IMR-90 (cell line): ENCODE measurements around the gene SIGLEC7. TPM values are rescaled to one million over a fixed set of nuclear protein-coding genes. Genes with fewer than 3 reads are reported as not detected.

Experiments used
- ATAC-seq: fragments of 200-7000 bp; cut with Tn5 transposase; 2 replicates; pipeline ENCODE4 v1.9.1; 2020; ENCODE audit warnings: low read depth, mild to moderate bottlenecking, moderate library complexity
- BruUV-seq: library from RNA; stranded (reverse); fragments of 400-500 nt; replicated peaks from 2 replicates; lab custom pipeline; 2021; lab: Mats Ljungman, UMichigan
- CTCF ChIA-PET: fragments of 300-600 bp; formaldehyde crosslinking; extraction: SDS; loops from one replicate; lab custom pipeline; 2021; ENCODE audit warnings: antibody characterized with exemption; lab: Yijun Ruan, JAX
- POLR2A ChIA-PET: fragments of 300-600 bp; sonication (Branson Sonifier 250); formaldehyde crosslinking; loops from one replicate; lab custom pipeline; 2022; ENCODE audit warnings: antibody characterized with exemption; ENCODE audit not compliant: unreplicated experiment; lab: Charles Lee
- DNase-seq: peaks from one replicate; pipeline ENCODE4 v3.0.0; 2013
- H2AFZ ChIP-seq: replicated peaks from 2 replicates; pipeline ENCODE3; 2013; ENCODE audit warnings: low read length, mild to moderate bottlenecking; ENCODE audit not compliant: poor library complexity
- H2AK5ac ChIP-seq: 2 replicates; pipeline ENCODE4 v1.6.1; 2013; ENCODE audit warnings: low read depth, low read length, inconsistent platforms
- H2AK9ac ChIP-seq: replicated peaks from 2 replicates; pipeline ENCODE3; 2013; ENCODE audit warnings: mild to moderate bottlenecking, low read depth, low read length, moderate library complexity; ENCODE audit not compliant: poor library complexity
- H2BK120ac ChIP-seq: 2 replicates; pipeline ENCODE4 v1.6.1; 2013; ENCODE audit warnings: low read depth, low read length, inconsistent platforms
- H2BK15ac ChIP-seq: 3 replicates; pipeline ENCODE4 v1.6.1; 2013; ENCODE audit warnings: low read depth, low read length, inconsistent platforms
- H2BK20ac ChIP-seq: 2 replicates; pipeline ENCODE4 v1.6.1; 2013; ENCODE audit warnings: low read depth, mild to moderate bottlenecking, inconsistent platforms, low read length, moderate library complexity
- H2BK5ac ChIP-seq: 2 replicates; pipeline ENCODE4 v1.6.1; 2013; ENCODE audit warnings: mild to moderate bottlenecking, low read depth, low read length, inconsistent platforms; ENCODE audit not compliant: poor library complexity, severe bottlenecking
- H3K14ac ChIP-seq: replicated peaks from 2 replicates; pipeline ENCODE4 v1.6.1; 2013; ENCODE audit warnings: low read depth, low read length, inconsistent platforms
- H3K18ac ChIP-seq: 2 replicates; pipeline ENCODE4 v1.6.1; 2013; ENCODE audit warnings: low read depth, low read length, control low read depth
- H3K23ac ChIP-seq: 2 replicates; pipeline ENCODE4 v1.6.1; 2013; ENCODE audit warnings: low read depth, low read length, inconsistent platforms
- H3K27ac ChIP-seq: 2 replicates; pipeline ENCODE4 v1.5.1; 2013; ENCODE audit warnings: mild to moderate bottlenecking, control low read depth, low read length; ENCODE audit not compliant: insufficient read depth
- H3K27me3 ChIP-seq: 2 replicates; pipeline ENCODE4 v1.6.1; 2013; ENCODE audit warnings: low read length; ENCODE audit not compliant: control insufficient read depth, insufficient read depth
- H3K36me3 ChIP-seq: 2 replicates; pipeline ENCODE4 v1.6.1; 2013; ENCODE audit warnings: low read length, mixed read lengths; ENCODE audit not compliant: control insufficient read depth, insufficient read depth
- H3K4ac ChIP-seq: 2 replicates; pipeline ENCODE4 v1.6.1; 2013; ENCODE audit warnings: low read depth, low read length, inconsistent platforms
- H3K4me1 ChIP-seq: 2 replicates; pipeline ENCODE4 v1.6.1; 2013; ENCODE audit warnings: low read length, mixed read lengths; ENCODE audit not compliant: control insufficient read depth, insufficient read depth
- H3K4me2 ChIP-seq: 2 replicates; pipeline ENCODE4 v1.6.1; 2013; ENCODE audit warnings: low read depth, mild to moderate bottlenecking, control low read depth, low read length, moderate library complexity
- H3K4me3 ChIP-seq: 2 replicates; pipeline ENCODE4 v1.5.1; 2013; ENCODE audit warnings: low read depth, mild to moderate bottlenecking, control low read depth, low read length, moderate library complexity; ENCODE audit not compliant: insufficient read depth
- H3K56ac ChIP-seq: 2 replicates; pipeline ENCODE4 v1.6.1; 2013; ENCODE audit warnings: low read length, inconsistent platforms; ENCODE audit not compliant: insufficient read depth; ENCODE audit errors: extremely low read depth
- H3K79me1 ChIP-seq, 2 experiments: 2 replicates each; pipeline ENCODE4 v1.6.1; 2013; ENCODE audit warnings: low read length in 2 of 2, inconsistent platforms in 1 of 2, low read depth in 1 of 2
- H3K9ac ChIP-seq: 2 replicates; pipeline ENCODE4 v1.6.1; 2013; ENCODE audit warnings: low read depth, low read length, control low read depth
- H3K9me1 ChIP-seq: 2 replicates; pipeline ENCODE4 v1.6.1; 2013; ENCODE audit warnings: low read length, inconsistent platforms; ENCODE audit not compliant: insufficient read depth
- H3K9me3 ChIP-seq: 2 replicates; pipeline ENCODE4 v1.6.1; 2013; ENCODE audit warnings: low read length; ENCODE audit not compliant: control insufficient read depth, insufficient read depth
- H4K20me1 ChIP-seq: 2 replicates; pipeline ENCODE4 v1.6.1; 2013; ENCODE audit warnings: low read length, inconsistent platforms; ENCODE audit not compliant: insufficient read depth
- H4K5ac ChIP-seq: 2 replicates; pipeline ENCODE4 v1.6.1; 2013; ENCODE audit warnings: mild to moderate bottlenecking, low read depth, low read length, control low read depth
- H4K8ac ChIP-seq, 2 experiments: 2 replicates each; pipeline ENCODE4 v1.6.1; 2013; ENCODE audit warnings: low read depth in 2 of 2, low read length in 2 of 2, control low read depth in 1 of 2, inconsistent platforms in 1 of 2
- H4K91ac ChIP-seq: 2 replicates; pipeline ENCODE4 v1.6.1; 2013; ENCODE audit warnings: low read depth, low read length, inconsistent platforms; ENCODE audit not compliant: insufficient read depth
- NFE2L2 ChIP-seq: fragments of 150-350 bp; IDR thresholded peaks from 2 replicates; pipeline ENCODE4 v1.6.1; 2016; ENCODE audit warnings: low read depth, mild to moderate bottlenecking, low read length
- WGBS, 2 experiments: methylation state at CpG; one replicate each; pipeline versions ENCODE4 v1.1.5 to v1.1.7; 2013; ENCODE audit warnings: missing lambda C conversion rate in 2 of 2; ENCODE audit not compliant: insufficient read length in 1 of 2; ENCODE audit errors: extremely low coverage in 2 of 2; 5-methylcytosine and 5-hydroxymethylcytosine counted together
- dilution Hi-C: fragments of 300-500 bp; cut with HindIII; formaldehyde crosslinking; loops from one replicate; pipeline ENCODE4 v1.14.3; 2018; ENCODE audit warnings: low sequenced_read_pairs; ENCODE audit not compliant: unreplicated experiment
- in situ Hi-C: fragments of 300-500 bp; cut with MboI; formaldehyde crosslinking; loops from 3 replicates; pipeline ENCODE4 v1.14.3; 2019; ENCODE audit warnings: low sequenced_read_pairs, inconsistent platforms, mixed read lengths
- intact Hi-C: fragments of 100-400 bp; cut with micrococcal nuclease; formaldehyde crosslinking; loops from 2 replicates; pipeline ENCODE4 v1.10.0; 2022
- polyA plus RNA-seq, 3 experiments: library from polyadenylated mRNA; depleted of rRNA; stranded (reverse); fragments of >200 nt; gene quantifications; 2 replicates each; pipeline ENCODE4 v1.2.3, GENCODE V29; 2012; ENCODE audit warnings: low replicate concordance in 1 of 3
- total RNA-seq: library from RNA; depleted of rRNA; stranded (reverse); fragments of >200 nt; gene quantifications from 2 replicates; pipeline ENCODE4 v1.2.3, GENCODE V29; 2012

Gene SIGLEC7
- total and polyA plus RNA-seq, 2 of the 4 experiments (the other 2 are of a cell fraction): not detected

DNA sequence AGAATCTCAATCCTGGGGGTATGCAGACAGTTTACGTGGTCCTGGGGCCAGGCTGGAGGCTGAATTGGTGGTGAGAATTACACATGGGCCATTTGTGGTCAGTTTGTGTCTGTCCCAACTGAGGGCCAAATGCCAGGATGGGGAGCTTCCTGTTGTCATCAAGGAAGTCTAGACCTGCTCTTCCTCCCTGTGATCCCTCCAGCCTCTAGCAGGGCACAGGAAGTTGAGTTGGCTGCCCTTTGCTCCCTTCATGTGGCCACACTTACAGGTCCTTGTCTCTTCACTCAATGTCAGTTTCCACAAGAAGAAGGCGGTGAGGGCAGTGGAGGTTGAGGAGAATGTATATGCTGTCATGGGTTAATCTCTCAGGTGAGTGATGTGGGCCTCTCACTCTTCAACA, 30.1 kb downstream of the SIGLEC7 start:
- TF ChIP-seq NFE2L2: no peak
- Histone ChIP-seq H4K20me1 (no peaks in the 10 kb centered on the region), H3K9ac (no peak overlapping the region), H3K4me1 (no peaks in the 10 kb centered on the region), H2AK5ac (no peak overlapping the region), H3K9me3 (no peaks in the 10 kb centered on the region), H3K79me1 (no peaks in the 10 kb centered on the region), H3K9me1 (no peaks in the 10 kb centered on the region), H2AK9ac (no peak overlapping the region), H3K23ac (no peak overlapping the region), H2BK5ac (no peak overlapping the region), H2BK120ac (no peak overlapping the region), H4K8ac (no peak overlapping the region), H3K27ac (no peak overlapping the region), H4K91ac (no peak overlapping the region), H4K5ac (no peak overlapping the region), H3K36me3 (no peaks in the 10 kb centered on the region), H3K4me3 (no peak overlapping the region), H2BK15ac (no peak overlapping the region), H3K14ac (no peak overlapping the region), H3K56ac (no peak overlapping the region), H2AFZ (no peak overlapping the region), H3K18ac (no peak overlapping the region), H2BK20ac (no peak overlapping the region), H3K4me2 (no peak overlapping the region), H3K4ac (no peak overlapping the region), H3K27me3 (no peaks in the 10 kb centered on the region)
- no TSS peak for BruUV-seq
- in situ Hi-C loops (loop anchor here (10.0 kb wide), 1 partner anchor 137 kb away; the partner anchor contains the start of gene KLK12), dilution Hi-C loops (no loop called here), intact Hi-C loops (no loop called here)
- CTCF ChIA-PET: no interaction called here
- ATAC-seq (no peak), DNase-seq (no peak)
- POLR2A ChIA-PET: no interaction called here
- WGBS, 2 experiments: no CpG with 5 or more reads among the region's 2 CpGs
